Right forelimb (tissue), 1 donor: ENCODE measurements around the gene CGRRF1.

Source experiments
- DNase-seq: peaks from one replicate; pipeline ENCODE4 v3.0.0-alpha.2; 2018

The CGRRF1 gene

GRCh38 chr14:54490445-54491175 lies 19.1 kb upstream of the CGRRF1 start:
- DNase-seq = no peak

DNA sequence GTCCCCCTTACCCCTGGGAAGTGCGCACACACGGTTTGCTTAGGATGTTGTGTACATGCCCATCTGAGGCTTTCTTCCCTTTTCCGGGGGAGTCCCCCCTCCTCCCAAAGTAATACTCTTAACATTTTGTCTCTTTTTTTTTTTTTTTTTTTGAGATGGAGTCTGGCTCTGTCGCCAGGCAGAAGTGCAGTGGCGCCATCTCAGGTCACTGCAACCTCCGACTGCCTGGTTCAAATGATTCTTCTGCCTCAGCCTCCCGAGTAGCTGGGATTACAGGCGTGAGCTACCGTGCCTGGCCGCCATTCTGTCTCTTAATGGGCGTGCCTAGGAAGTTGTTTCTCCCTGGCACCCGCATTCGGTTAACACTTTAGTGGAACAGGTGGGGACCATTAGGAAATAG lies 16.4 kb upstream of the CGRRF1 start:
- DNase-seq = no peak

- DNase-seq = no peak
Observed at GRCh38 chr14:54497224-54497623, 12.5 kb upstream of the CGRRF1 start.

DNA sequence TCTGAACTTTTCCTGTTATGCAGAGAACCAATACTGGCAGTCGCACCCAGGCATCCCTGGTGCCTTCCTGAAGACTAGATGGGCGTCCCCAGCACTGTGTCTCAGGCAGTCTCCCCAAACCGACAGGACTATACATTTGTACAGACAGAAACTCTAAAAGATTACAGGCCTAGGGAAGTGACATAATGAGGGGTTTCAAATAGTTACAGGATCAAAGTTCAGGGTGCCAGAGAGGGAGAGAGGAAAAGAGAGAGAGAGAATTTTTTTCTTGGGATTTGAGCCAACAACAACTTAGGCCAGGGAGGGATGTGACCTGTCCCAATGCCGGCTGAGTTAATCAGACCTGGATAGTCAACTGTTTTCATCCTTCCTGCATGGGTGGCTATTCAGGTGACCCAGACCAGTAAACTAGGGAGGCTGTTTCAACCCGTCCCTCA lies 11.6 kb upstream of the CGRRF1 start:
- no peak for DNase-seq

DNA sequence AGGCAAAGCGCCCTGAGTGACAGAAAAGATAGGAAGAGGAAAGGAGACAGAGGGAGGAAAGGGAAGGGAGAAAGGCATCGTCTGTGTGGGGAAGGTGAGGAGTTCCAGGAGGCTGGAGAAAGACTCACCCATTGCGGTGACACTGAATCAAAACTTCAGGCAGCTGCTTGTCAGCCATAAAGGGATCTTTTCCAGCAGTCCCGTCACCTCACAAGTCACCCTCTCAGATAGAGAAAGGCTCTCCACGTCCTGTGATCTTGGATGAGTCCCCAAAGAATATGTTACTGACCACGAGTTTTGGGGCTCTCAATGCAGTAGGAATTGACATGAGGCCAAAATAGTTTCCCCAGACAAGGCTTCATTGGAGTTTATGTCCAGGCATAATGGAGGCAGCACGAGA lies 11.1 kb upstream of the CGRRF1 start:
- DNase-seq = no peak

GRCh38 chr14:54500744-54501143 lies 9.0 kb upstream of the CGRRF1 start:
- DNase-seq = no peak

DNA sequence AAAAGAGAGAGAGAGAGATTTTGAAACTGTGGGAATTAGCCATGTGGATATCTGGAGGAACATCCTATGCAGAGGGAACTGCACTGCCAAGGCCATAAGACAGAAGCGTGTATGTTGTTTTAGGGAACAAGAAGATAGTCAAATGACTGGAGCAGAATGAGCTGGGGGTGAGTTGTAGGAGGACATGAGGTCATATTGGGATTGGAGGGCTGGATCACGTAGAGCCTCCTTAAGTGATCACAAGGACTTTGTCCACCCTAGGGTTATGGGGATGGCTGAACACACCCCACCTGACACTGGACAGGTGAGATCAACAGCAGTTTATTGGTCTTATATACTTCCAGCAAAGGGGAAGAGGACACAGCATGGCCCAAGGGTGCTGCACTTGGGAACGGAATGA lies 8.2 kb upstream of the CGRRF1 start:
- no peak for DNase-seq

DNA sequence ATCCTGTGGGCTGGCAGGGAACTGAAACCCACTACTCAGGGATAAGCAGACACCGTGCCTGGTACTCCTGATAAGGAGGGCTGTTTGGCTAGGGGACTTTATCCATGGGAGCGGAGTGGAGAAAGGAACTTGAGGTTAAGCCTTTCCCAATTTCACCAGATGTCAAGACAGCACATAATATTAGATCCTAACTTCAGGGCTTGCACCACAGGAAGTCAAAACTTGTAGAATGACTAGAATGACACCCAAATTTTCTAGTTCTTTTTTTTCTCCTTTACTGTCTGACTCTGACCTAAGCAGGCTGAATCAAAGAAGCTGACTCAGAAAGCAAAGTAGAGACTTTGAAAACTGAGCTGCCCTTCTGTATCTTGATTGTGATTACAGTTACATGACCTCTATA lies 7.1 kb upstream of the CGRRF1 start:
- DNase-seq = no peak

- no peak for DNase-seq
Observed at GRCh38 chr14:54503486-54503885, 6.2 kb upstream of the CGRRF1 start.

DNA sequence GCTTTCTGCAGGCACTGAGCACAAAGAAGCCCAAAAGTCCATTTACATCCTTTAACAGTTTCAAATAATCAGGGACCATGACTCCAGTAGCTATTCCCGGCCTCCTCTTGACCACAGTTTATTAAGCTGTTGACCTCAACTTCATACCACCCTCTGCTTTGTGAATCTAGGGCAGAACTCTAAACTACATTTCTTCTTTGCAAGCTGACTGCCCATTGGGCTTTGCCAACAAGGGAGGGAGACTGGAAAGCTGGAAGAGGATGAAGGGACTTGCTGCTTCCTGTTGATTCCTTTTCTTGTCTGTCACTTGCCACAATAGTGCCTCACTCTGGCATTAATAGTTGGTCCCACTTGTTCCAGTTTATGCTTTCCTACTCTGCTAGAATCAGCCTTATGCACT lies 2.7 kb downstream of the CGRRF1 start:
- DNase-seq = no peak

GRCh38 chr14:54515670-54516069 lies 6.0 kb downstream of the CGRRF1 start:
- no peak for DNase-seq

DNA sequence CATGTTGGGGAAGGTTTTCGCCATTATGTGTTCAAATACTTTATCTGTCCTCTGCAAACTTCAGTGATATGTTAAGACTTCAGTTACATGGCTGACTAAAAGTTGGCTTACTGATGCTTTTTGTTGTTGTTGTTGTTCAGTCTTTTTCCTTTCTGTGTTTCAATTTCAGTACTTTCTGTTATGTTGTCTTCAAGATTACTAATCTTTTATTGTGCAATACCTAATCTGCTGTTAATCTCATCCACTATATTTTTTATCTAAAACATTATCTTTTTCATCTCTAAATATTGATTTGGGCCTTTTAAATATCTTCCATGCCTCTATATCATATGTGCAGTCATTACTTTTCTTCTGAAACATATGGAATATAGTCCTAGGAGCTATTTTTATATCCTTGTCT lies 7.0 kb downstream of the CGRRF1 start:
- no peak for DNase-seq

GRCh38 chr14:54524410-54524809 lies 14.7 kb downstream of the CGRRF1 start:
- no peak for DNase-seq

GRCh38 chr14:54528973-54529372 lies 19.3 kb downstream of the CGRRF1 start:
- DNase-seq = no peak

GRCh38 chr14:54529811-54530210 lies 20.1 kb downstream of the CGRRF1 start:
- DNase-seq = no peak

DNA sequence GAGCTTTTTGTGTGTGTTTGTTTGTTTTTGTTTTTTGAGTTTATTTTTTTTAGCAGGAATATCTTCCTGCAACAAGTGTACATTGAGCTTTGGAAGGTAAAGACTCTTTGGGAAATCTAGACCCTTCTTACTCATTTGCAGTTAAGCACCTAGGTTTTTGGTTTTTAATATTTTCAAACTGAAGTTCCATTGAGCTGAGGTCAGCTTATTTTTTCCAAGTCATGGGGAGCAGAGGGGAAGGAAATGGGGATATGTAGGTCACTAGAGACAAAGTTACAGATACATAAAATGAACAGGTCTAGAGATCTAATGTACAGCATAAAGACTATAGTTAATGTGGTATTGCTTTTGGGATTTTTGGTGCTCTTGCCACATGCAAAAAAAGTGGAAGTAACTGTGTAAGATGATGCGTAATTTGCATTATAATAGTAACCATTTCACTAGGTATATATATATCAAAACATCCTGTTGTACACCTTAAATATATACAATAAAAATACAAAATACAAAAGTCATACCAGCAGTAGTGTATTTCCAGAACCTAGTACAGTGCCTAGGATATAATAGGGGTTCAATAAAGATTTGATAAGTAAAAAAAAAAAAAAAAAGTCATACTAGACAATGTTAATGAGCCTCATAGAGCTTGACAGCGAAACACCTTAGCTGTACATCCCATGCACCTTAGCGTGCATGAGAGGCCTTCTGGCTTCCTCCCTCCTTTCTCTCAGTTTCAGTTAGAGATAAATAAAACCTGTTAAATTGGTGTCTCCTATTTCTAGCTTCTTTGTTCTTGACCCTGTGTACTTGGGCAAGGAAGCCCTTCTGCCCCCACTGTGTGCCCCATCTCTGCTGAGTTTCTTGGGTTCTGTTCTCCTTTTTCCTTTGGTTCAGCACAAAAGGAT lies 22.7 kb downstream of the CGRRF1 start:
- DNase-seq = no peak

DNA sequence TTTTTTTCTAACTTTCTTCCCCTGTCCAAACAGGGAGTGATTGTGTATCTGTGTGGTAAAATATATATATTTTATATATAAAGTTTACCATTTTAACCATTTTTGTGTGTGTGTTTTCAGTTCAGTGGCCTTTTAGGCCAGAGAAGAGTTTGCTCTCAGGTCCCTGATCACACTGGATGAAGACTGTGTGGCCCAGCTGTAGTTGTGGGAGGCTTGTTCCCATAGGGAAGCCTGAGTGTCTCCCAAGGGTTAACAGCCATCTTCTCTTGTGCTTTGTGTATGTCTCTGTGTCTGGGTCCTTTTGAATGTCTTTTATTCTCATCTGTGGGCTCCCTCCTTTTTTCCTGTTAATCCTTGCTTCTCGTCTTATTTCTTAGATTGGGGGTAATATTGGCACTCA lies 23.4 kb downstream of the CGRRF1 start:
- DNase-seq = no peak

GRCh38 chr14:54535126-54535525 lies 25.4 kb downstream of the CGRRF1 start:
- DNase-seq = no peak

- no peak for DNase-seq
Observed at GRCh38 chr14:54535646-54536045, 25.9 kb downstream of the CGRRF1 start.

DNA sequence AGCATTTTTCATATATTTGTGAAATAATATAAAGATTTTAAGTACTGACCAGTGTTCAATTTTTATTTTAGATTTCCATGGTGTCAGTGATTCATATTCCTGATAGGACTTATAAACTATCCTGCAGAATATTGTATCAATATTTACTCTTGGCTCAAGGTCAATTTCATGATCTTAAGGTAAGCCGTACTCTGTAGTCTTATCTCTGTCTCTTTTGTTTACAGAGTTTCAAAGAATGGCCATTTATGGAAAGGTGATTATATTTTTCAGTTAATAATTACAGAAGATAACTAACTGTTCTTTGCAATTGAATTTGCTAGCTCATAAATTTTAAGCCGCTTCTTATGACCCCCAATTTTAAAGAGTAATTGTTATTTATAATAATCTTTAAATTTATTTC lies 27.9 kb downstream of the CGRRF1 start:
- DNase-seq = no peak

- DNase-seq = no peak
Observed at GRCh38 chr14:54538055-54538454, 28.3 kb downstream of the CGRRF1 start.

DNA sequence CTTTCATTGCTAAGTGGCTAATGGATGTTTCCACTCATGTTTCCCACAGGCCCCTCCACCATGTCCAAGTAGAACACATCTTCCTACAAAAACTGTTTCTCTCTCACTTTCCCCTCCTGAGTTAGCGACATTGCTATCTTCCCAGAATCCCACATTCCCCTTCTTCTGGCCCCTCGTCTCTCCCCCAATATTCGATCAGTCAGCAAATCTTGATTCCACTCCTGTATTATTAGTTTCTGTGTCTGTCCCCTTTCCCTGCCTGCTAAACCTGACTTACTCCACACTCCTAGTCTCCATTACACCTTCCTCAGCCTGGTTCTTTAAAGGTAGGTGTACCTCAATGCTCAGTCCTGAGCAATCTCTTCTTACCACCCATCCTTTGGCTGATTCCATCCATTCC lies 37.9 kb downstream of the CGRRF1 start:
- no peak for DNase-seq

DNA sequence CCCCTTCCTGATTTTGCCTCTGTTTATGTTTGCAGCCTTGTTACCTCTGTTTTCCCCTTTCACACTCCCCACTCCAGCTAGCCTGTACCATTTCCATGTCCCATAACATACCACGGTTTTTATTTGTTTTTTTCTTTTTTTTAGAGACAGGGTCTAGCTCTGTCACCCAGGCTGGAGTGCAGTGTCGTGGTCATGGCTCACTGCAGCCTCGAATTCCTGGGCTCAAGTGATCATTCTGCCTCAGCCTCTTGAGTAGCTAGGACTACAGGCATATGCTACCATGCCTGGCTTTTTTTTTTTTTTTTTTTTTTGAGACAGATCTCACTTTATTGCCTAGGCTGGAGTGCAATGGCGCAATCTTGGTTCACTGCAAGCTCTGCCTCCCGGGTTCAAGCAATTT lies 38.8 kb downstream of the CGRRF1 start:
- DNase-seq = no peak

GRCh38 chr14:54549862-54550261 lies 40.2 kb downstream of the CGRRF1 start:
- DNase-seq = no peak
